GM12878 (cell line): Measurements from ENCODE around the gene TMEM181. TPM values are rescaled to one million over a fixed set of nuclear protein-coding genes. Genes with fewer than 3 reads are reported as not detected.

Source experiments
- ATAC-seq: fragments of 200-7000 bp; cut with Tn5 transposase; 3 replicates; pipeline ENCODE4 v1.9.1; 2020; ENCODE audit warnings: mild to moderate bottlenecking, moderate library complexity
- BruUV-seq: library from RNA; stranded (reverse); fragments of 400-500 nt; replicated peaks from 2 replicates; lab custom pipeline; 2021; lab: Mats Ljungman, UMichigan
- CTCF ChIA-PET: fragments of 300-600 bp; sonication (Branson Sonifier 250); formaldehyde crosslinking; extraction: SDS; loops from one replicate; lab custom pipeline; 2021; ENCODE audit warnings: inconsistent platforms; lab: Yijun Ruan, JAX
- POLR2A ChIA-PET: fragments of 350-600 bp; formaldehyde crosslinking; extraction: SDS; loops from one replicate; lab custom pipeline; 2021; ENCODE audit warnings: inconsistent platforms; lab: Charles Lee
- RAD21 ChIA-PET: fragments of 300-600 bp; sonication (Branson Sonifier 250); formaldehyde crosslinking; loops from one replicate; lab custom pipeline; 2023; ENCODE audit warnings: antibody characterized with exemption; ENCODE audit not compliant: unreplicated experiment; lab: Charles Lee
- SMC1A ChIA-PET: fragments of 300-600 bp; sonication (Branson Sonifier 250); formaldehyde crosslinking; loops from one replicate; lab custom pipeline; 2023; ENCODE audit not compliant: unreplicated experiment, uncharacterized antibody; lab: Charles Lee
- DNase-seq: peaks from one replicate; pipeline ENCODE4 v3.0.0-alpha.2; 2011; ENCODE audit warnings: low read depth, low spot score
- FAIRE-seq: peaks from 3 replicates; lab custom pipeline; 2011; peaks lifted over from hg19 to GRCh38; lab: Jason Lieb, UNC
- H2AFZ ChIP-seq: 2 replicates; pipeline ENCODE4 v1.6.0; 2011; ENCODE audit warnings: low read depth, low read length, control low read depth; ENCODE audit not compliant: control insufficient read depth
- H3K27ac ChIP-seq: 2 replicates; pipeline ENCODE4 v1.5.1; 2011; ENCODE audit warnings: control low read depth; ENCODE audit not compliant: control insufficient read depth, insufficient read depth
- H3K27me3 ChIP-seq, 2 experiments: replicated peaks in 1 of 2; 2 replicates each; pipeline versions ENCODE4 v1.6.0 to v1.6.1; 2011; ENCODE audit warnings: low read length in 1 of 2; ENCODE audit not compliant: control insufficient read depth in 2 of 2, insufficient read depth in 2 of 2
- H3K36me3 ChIP-seq, 2 experiments: 2 replicates each; pipeline ENCODE4 v1.5.1; 2011; ENCODE audit warnings: low read length in 1 of 2; ENCODE audit not compliant: control insufficient read depth in 2 of 2, insufficient read depth in 2 of 2
- H3K4me1 ChIP-seq: 2 replicates; pipeline ENCODE4 v1.6.1; 2011; ENCODE audit warnings: mild to moderate bottlenecking, low read length, moderate library complexity, mixed read lengths; ENCODE audit not compliant: control insufficient read depth, insufficient read depth
- H3K4me2 ChIP-seq: 2 replicates; pipeline ENCODE4 v1.6.0; 2011; ENCODE audit warnings: control low read depth; ENCODE audit not compliant: control insufficient read depth, insufficient read depth
- H3K4me3 ChIP-seq: fragments of 200-600 bp; sonication (generic); 2 replicates; pipeline ENCODE4 v1.5.1; 2016
- H3K79me2 ChIP-seq: 2 replicates; pipeline ENCODE4 v1.6.0; 2011; ENCODE audit warnings: low read length; ENCODE audit not compliant: control insufficient read depth, insufficient read depth
- H3K9ac ChIP-seq: 2 replicates; pipeline ENCODE4 v1.8.0; 2011; ENCODE audit warnings: low read length, control low read depth, mixed read lengths; ENCODE audit not compliant: control insufficient read depth, insufficient read depth
- H3K9me3 ChIP-seq: replicated peaks from 3 replicates; pipeline ENCODE4 v1.5.1; 2011; ENCODE audit warnings: mild to moderate bottlenecking, low read length; ENCODE audit not compliant: control insufficient read depth, insufficient read depth
- H4K20me1 ChIP-seq: 2 replicates; pipeline ENCODE4 v1.6.0; 2011; ENCODE audit not compliant: control insufficient read depth, insufficient read depth
- ASH2L ChIP-seq: fragments of 300-600, 200-600 bp; sonication (generic); IDR thresholded peaks from 2 replicates; pipeline ENCODE4 v1.6.1; 2017; ENCODE audit warnings: low read depth, mild to moderate bottlenecking, borderline replicate concordance
- DPF2 ChIP-seq: fragments of 450-650 bp; IDR thresholded peaks from 2 replicates; pipeline ENCODE4 v1.6.1; 2017; ENCODE audit warnings: mild to moderate bottlenecking
- EP300 ChIP-seq, 2 experiments: fragments of 150-350 bp in 1 of 2; IDR thresholded peaks; 2 replicates each; pipeline ENCODE4 v1.6.1; 2011 to 2012; ENCODE audit warnings: low read depth in 2 of 2, low read length in 2 of 2, borderline replicate concordance in 1 of 2, improper control_type of control experiment in 1 of 2, inconsistent platforms in 1 of 2; ENCODE audit not compliant: control insufficient read depth in 1 of 2
- HCFC1 ChIP-seq: fragments of 150-350 bp; IDR thresholded peaks from 2 replicates; pipeline ENCODE4 v1.6.1; 2014; ENCODE audit warnings: low read length
- HSF1 ChIP-seq: fragments of 150-350 bp; IDR thresholded peaks from 2 replicates; pipeline ENCODE4 v1.6.1; 2014; ENCODE audit warnings: mild to moderate bottlenecking, low read depth, low read length
- JUND ChIP-seq: IDR thresholded peaks from 2 replicates; pipeline ENCODE4 v1.6.1; 2012; ENCODE audit warnings: low read depth, mild to moderate bottlenecking, low read length, improper control_type of control experiment, moderate library complexity
- MTA3 ChIP-seq: IDR thresholded peaks from 2 replicates; pipeline ENCODE4 v1.6.1; 2012; ENCODE audit warnings: low read length, inconsistent platforms, borderline replicate concordance
- NR2F1 ChIP-seq: fragments of 450-650 bp; conservative IDR thresholded peaks from 2 replicates; pipeline ENCODE4 v1.6.1; 2017; ENCODE audit warnings: mild to moderate bottlenecking
- PKNOX1 ChIP-seq: fragments of 450-650 bp; IDR thresholded peaks from 2 replicates; pipeline ENCODE4 v1.6.1; 2016; ENCODE audit warnings: mild to moderate bottlenecking
- POLR2AphosphoS2 ChIP-seq: IDR thresholded peaks from 2 replicates; pipeline ENCODE4 v1.6.1; 2011; ENCODE audit warnings: low read depth, mild to moderate bottlenecking, low read length, improper control_type of control experiment, moderate library complexity
- SMARCA5 ChIP-seq: fragments of 450-650 bp; IDR thresholded peaks from 2 replicates; pipeline ENCODE4 v1.6.1; 2017; ENCODE audit warnings: mild to moderate bottlenecking
- SP1 ChIP-seq: IDR thresholded peaks from one replicate; pipeline ENCODE4 v1.6.1; 2011; ENCODE audit warnings: low read depth, low read length
- ZBED1 ChIP-seq: IDR thresholded peaks from 2 replicates; pipeline ENCODE4 v1.6.1; 2016; ENCODE audit warnings: borderline replicate concordance
- ZBTB11 ChIP-seq: fragments of 450-650 bp; formaldehyde crosslinking; IDR thresholded peaks from 2 replicates; pipeline ENCODE4 v1.5.0; 2022; ENCODE audit warnings: mild to moderate bottlenecking, missing genetic modification characterization
- ZZZ3 ChIP-seq: IDR thresholded peaks from 2 replicates; pipeline ENCODE4 v1.6.1; 2011; ENCODE audit warnings: low read depth; ENCODE audit not compliant: control insufficient read depth, insufficient read length
- WGBS: methylation state at CpG from one replicate; pipeline ENCODE4 v1.1.6; 2016; ENCODE audit warnings: low lambda C conversion rate; ENCODE audit not compliant: insufficient replicate concordance, insufficient coverage; ENCODE audit errors: missing lambda C conversion rate; 5-methylcytosine and 5-hydroxymethylcytosine counted together
- in situ Hi-C: fragments of 300-500 bp; cut with MboI; formaldehyde crosslinking; loops from 9 replicates; pipeline ENCODE4 v1.14.3; 2018; ENCODE audit warnings: mixed read lengths
- intact Hi-C: fragments of 100-400 bp; cut with micrococcal nuclease; formaldehyde crosslinking; loops from one replicate; pipeline ENCODE4 v1.14.2; 2022; ENCODE audit not compliant: unreplicated experiment
- polyA plus RNA-seq, 11 experiments: library from polyadenylated mRNA; depleted of rRNA in 4 of 11; unstranded in 6 of 11; stranded (reverse) in 5 of 11; fragments of >200 nt; fragmentation: Nextera tagmentation in 4 of 11; fragmentation: Illumina TruSeq in 1 of 11; extraction: Ambion mirVana in 4 of 11; extraction: Trizol in 1 of 11; gene quantifications; 1 replicate in 1 of 11; 2 replicates in 10 of 11; pipeline versions ENCODE4 v1.2.1 to v1.2.3, GENCODE V29; 2011 to 2016; ENCODE audit warnings: inconsistent platforms in 2 of 11, missing spikeins in 2 of 11, low read depth in 1 of 11
- total RNA-seq, 4 experiments: library from RNA; depleted of rRNA in 3 of 4; stranded (reverse); fragments of >200 nt in 3 of 4; fragmentation: Illumina TruSeq in 1 of 4; extraction: Trizol in 1 of 4; gene quantifications; 2 replicates each; pipeline versions ENCODE4 v1.2.1 to v1.2.3, GENCODE V29; 2013 to 2021

The TMEM181 gene
- total and polyA plus RNA-seq, 10 of the 15 experiments (the other 5 are each of a cell fraction or from before 2014, with no cell fraction given): 1.5 to 7.9 (median 5.2) TPM

DNA sequence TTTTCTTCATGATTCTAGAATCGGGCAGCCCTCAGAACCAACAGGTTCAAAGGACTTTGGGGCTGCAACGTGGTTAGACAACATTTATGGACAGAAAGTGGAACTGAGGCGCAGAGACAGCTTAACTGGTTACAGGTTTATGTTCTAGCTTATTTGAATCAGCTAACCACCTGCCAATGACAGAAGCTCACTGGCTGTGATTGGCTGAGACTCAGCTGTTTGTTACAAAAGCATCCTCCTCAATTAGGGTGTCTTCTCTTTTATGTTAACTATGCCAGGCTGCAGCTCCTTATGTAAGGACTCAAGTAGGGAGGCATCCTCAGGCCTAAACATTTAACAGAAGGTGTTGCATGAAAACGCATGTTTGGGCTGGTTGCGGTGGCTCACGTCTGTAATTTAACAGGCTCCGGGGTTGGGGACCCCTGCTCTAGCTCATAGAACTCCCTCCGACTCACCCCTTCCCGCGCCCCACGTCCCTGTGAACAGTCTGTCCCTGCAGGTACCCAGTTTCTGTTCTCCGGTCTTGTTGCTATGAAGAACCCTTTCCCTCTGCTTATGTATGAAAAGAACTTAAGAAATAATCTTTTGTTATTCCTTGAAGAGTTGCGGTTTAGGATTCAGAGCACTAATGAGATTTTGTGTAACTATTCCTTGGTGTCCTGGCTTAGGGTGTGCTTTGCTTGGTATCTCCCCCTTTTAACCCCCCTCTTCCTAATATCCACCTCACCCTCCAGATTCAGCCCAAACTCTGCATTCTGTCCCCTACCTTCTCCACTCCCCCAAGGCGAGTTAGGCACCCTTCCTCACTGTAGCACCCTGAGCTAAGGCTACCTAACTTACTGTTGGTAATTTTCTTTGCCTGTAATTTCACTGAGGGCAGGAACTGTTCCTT is 1.2 kb upstream of the TMEM181 start:
- in situ Hi-C loops: no loop called here
- POLR2A ChIA-PET: interaction anchor here (1.0 to 1.4 kb wide), 2 partner anchors 10 to 15 kb away, joined by 3 read pairs; no protein-coding TSS in a partner anchor
- 78% methylated on average over 14 of the region's 14 CpGs for WGBS
- Histone ChIP-seq H3K9me3 (no peaks in the 10 kb centered on the region), H3K36me3 (no peaks in the 10 kb centered on the region), H3K4me3 (no peak overlapping the region), H3K27ac (no peak overlapping the region)
- SMC1A ChIA-PET: interaction anchor here (0.8 to 1.5 kb wide), 4 partner anchors 47 to 338 kb away, joined by 3 to 8 read pairs (median 4); no protein-coding TSS in a partner anchor
- DNase-seq: no peak
- TF ChIP-seq ZZZ3 (no peak), DPF2 (no peak), SMARCA5 (no peak), EP300 (IDR thresholded peaks at IDR 0.05; ENCODE audit: borderline replicate concordance in 1 of 2, control insufficient read depth in 1 of 2, low read depth in 2 of 2, low read length in 2 of 2) (no peak), ASH2L (no peak), HCFC1 (no peak), PKNOX1 (no peak), NR2F1 (no peak), ZBTB11 (no peak), POLR2AphosphoS2 (no peak), SP1 (no peak), HSF1 (no peak), ZBED1 (no peak), MTA3 (no peak), JUND (no peak)
- TF ChIP-seq, all 136 proteins: peak for 0
- no peaks in the 10 kb centered on the region for H3K27me3 ChIP-seq
- FAIRE-seq (no peak), ATAC-seq (no peak)
- H3K4me1 ChIP-seq: peaks cover 12% of the 10 kb centered on the region
- BruUV-seq: no TSS peak
- no peak overlapping the region for H3K9ac ChIP-seq
- H3K79me2 ChIP-seq: peaks cover 14% of the 10 kb centered on the region
- intact Hi-C loops: no loop called here
- ChIA-PET CTCF (interaction anchor here (0.6 to 3.6 kb wide), 12 partner anchors 7 to 449 kb away, joined by 3 to 22 read pairs (median 4); no protein-coding TSS in a partner anchor), RAD21 (interaction anchor here (0.6 to 1.7 kb wide), 7 partner anchors 7 to 240 kb away, joined by 3 to 6 read pairs (median 4); no protein-coding TSS in a partner anchor)
- no peak overlapping the region for H3K4me2 ChIP-seq
- H2AFZ ChIP-seq: peak overlapping the region; percentile 94
- no peaks in the 10 kb centered on the region for H4K20me1 ChIP-seq
